Inferior parietal cortex (tissue), 1 donor: ENCODE measurements around the gene PLCH1.

Experiments
- DNase-seq: peaks from one replicate; pipeline ENCODE4 v3.0.0-alpha.2; 2016; ENCODE audit errors: extremely low spot score

PLCH1 gene

GRCh38 chr3:155604967-155605366 is 139.9 kb downstream of the PLCH1 start:
- no peak for DNase-seq

- no peak for DNase-seq
These were observed 140.7 kb downstream of the PLCH1 start for GRCh38 chr3:155604126-155604525.

- DNase-seq = no peak
These were observed 141.6 kb downstream of the PLCH1 start for GRCh38 chr3:155603302-155603701.

- DNase-seq = no peak
These were observed 142.6 kb downstream of the PLCH1 start for GRCh38 chr3:155602307-155602706.

- DNase-seq = no peak
These were observed 146.2 kb downstream of the PLCH1 start for GRCh38 chr3:155598671-155599070.

- DNase-seq = no peak
These were observed 148.3 kb downstream of the PLCH1 start for GRCh38 chr3:155596615-155597014.

GRCh38 chr3:155595371-155595770 is 149.5 kb downstream of the PLCH1 start:
- DNase-seq = no peak

- no peak for DNase-seq
These were observed 150.2 kb downstream of the PLCH1 start for GRCh38 chr3:155594526-155595187.

GRCh38 chr3:155587581-155587980 is 157.3 kb downstream of the PLCH1 start:
- no peak for DNase-seq

GRCh38 chr3:155585384-155585783 is 159.5 kb downstream of the PLCH1 start:
- DNase-seq = no peak

- DNase-seq = no peak
These were observed 163.3 kb downstream of the PLCH1 start for GRCh38 chr3:155581579-155581978.

- DNase-seq = no peak
These were observed 172.8 kb downstream of the PLCH1 start for GRCh38 chr3:155572085-155572484.

GRCh38 chr3:155568295-155568694 is 176.6 kb downstream of the PLCH1 start:
- no peak for DNase-seq

GRCh38 chr3:155560594-155560993 is 184.3 kb downstream of the PLCH1 start:
- no peak for DNase-seq

GRCh38 chr3:155560135-155560534 is 184.7 kb downstream of the PLCH1 start:
- DNase-seq = no peak

GRCh38 chr3:155556531-155556930 is 188.3 kb downstream of the PLCH1 start:
- DNase-seq = no peak

GRCh38 chr3:155555479-155556060 is 189.3 kb downstream of the PLCH1 start:
- DNase-seq = no peak

- DNase-seq = no peak
These were observed 190.0 kb downstream of the PLCH1 start for GRCh38 chr3:155554777-155555451.

GRCh38 chr3:155553780-155554179 is 191.1 kb downstream of the PLCH1 start:
- DNase-seq = no peak

- DNase-seq = no peak
These were observed 191.5 kb downstream of the PLCH1 start for GRCh38 chr3:155553326-155553725.

GRCh38 chr3:155550391-155550790 is 194.5 kb downstream of the PLCH1 start:
- no peak for DNase-seq

- DNase-seq = no peak
These were observed 195.8 kb downstream of the PLCH1 start for GRCh38 chr3:155549087-155549486.

GRCh38 chr3:155548195-155548594 is 196.7 kb downstream of the PLCH1 start:
- no peak for DNase-seq
